GM12878 (cell line): ENCODE results near the gene DGCR8. TPM values are rescaled to one million over a fixed set of nuclear protein-coding genes. Genes with fewer than 3 reads are reported as not detected.

ENCODE experiments used
- ATAC-seq: fragments of 200-7000 bp; cut with Tn5 transposase; 3 replicates; pipeline ENCODE4 v1.9.1; 2020; ENCODE audit warnings: mild to moderate bottlenecking, moderate library complexity
- BruUV-seq: library from RNA; stranded (reverse); fragments of 400-500 nt; replicated peaks from 2 replicates; lab custom pipeline; 2021; lab: Mats Ljungman, UMichigan
- CTCF ChIA-PET: fragments of 300-600 bp; sonication (Branson Sonifier 250); formaldehyde crosslinking; extraction: SDS; loops from one replicate; lab custom pipeline; 2021; ENCODE audit warnings: inconsistent platforms; lab: Yijun Ruan, JAX
- POLR2A ChIA-PET: fragments of 350-600 bp; formaldehyde crosslinking; extraction: SDS; loops from one replicate; lab custom pipeline; 2021; ENCODE audit warnings: inconsistent platforms; lab: Charles Lee
- RAD21 ChIA-PET: fragments of 300-600 bp; sonication (Branson Sonifier 250); formaldehyde crosslinking; loops from one replicate; lab custom pipeline; 2023; ENCODE audit warnings: antibody characterized with exemption; ENCODE audit not compliant: unreplicated experiment; lab: Charles Lee
- SMC1A ChIA-PET: fragments of 300-600 bp; sonication (Branson Sonifier 250); formaldehyde crosslinking; loops from one replicate; lab custom pipeline; 2023; ENCODE audit not compliant: unreplicated experiment, uncharacterized antibody; lab: Charles Lee
- DNase-seq: peaks from one replicate; pipeline ENCODE4 v3.0.0-alpha.2; 2011; ENCODE audit warnings: low read depth, low spot score
- FAIRE-seq: peaks from 3 replicates; lab custom pipeline; 2011; peaks lifted over from hg19 to GRCh38; lab: Jason Lieb, UNC
- H2AFZ ChIP-seq: 2 replicates; pipeline ENCODE4 v1.6.0; 2011; ENCODE audit warnings: low read depth, low read length, control low read depth; ENCODE audit not compliant: control insufficient read depth
- H3K27ac ChIP-seq: 2 replicates; pipeline ENCODE4 v1.5.1; 2011; ENCODE audit warnings: control low read depth; ENCODE audit not compliant: control insufficient read depth, insufficient read depth
- H3K27me3 ChIP-seq, 2 experiments: replicated peaks in 1 of 2; 2 replicates each; pipeline versions ENCODE4 v1.6.0 to v1.6.1; 2011; ENCODE audit warnings: low read length in 1 of 2; ENCODE audit not compliant: control insufficient read depth in 2 of 2, insufficient read depth in 2 of 2
- H3K36me3 ChIP-seq, 2 experiments: 2 replicates each; pipeline ENCODE4 v1.5.1; 2011; ENCODE audit warnings: low read length in 1 of 2; ENCODE audit not compliant: control insufficient read depth in 2 of 2, insufficient read depth in 2 of 2
- H3K4me1 ChIP-seq: 2 replicates; pipeline ENCODE4 v1.6.1; 2011; ENCODE audit warnings: mild to moderate bottlenecking, low read length, moderate library complexity, mixed read lengths; ENCODE audit not compliant: control insufficient read depth, insufficient read depth
- H3K4me2 ChIP-seq: 2 replicates; pipeline ENCODE4 v1.6.0; 2011; ENCODE audit warnings: control low read depth; ENCODE audit not compliant: control insufficient read depth, insufficient read depth
- H3K4me3 ChIP-seq: fragments of 200-600 bp; sonication (generic); 2 replicates; pipeline ENCODE4 v1.5.1; 2016
- H3K79me2 ChIP-seq: 2 replicates; pipeline ENCODE4 v1.6.0; 2011; ENCODE audit warnings: low read length; ENCODE audit not compliant: control insufficient read depth, insufficient read depth
- H3K9ac ChIP-seq: 2 replicates; pipeline ENCODE4 v1.8.0; 2011; ENCODE audit warnings: low read length, control low read depth, mixed read lengths; ENCODE audit not compliant: control insufficient read depth, insufficient read depth
- H3K9me3 ChIP-seq: replicated peaks from 3 replicates; pipeline ENCODE4 v1.5.1; 2011; ENCODE audit warnings: mild to moderate bottlenecking, low read length; ENCODE audit not compliant: control insufficient read depth, insufficient read depth
- H4K20me1 ChIP-seq: 2 replicates; pipeline ENCODE4 v1.6.0; 2011; ENCODE audit not compliant: control insufficient read depth, insufficient read depth
- CHD1 ChIP-seq: IDR thresholded peaks from 2 replicates; pipeline ENCODE4 v1.6.1; 2012; ENCODE audit warnings: low read depth, low read length, improper control_type of control experiment
- CREB1 ChIP-seq: IDR thresholded peaks from 2 replicates; pipeline ENCODE4 v1.6.1; 2012; ENCODE audit warnings: low read depth, mild to moderate bottlenecking, inconsistent platforms
- EED ChIP-seq: sonication (generic); IDR thresholded peaks from 2 replicates; pipeline ENCODE4 v1.6.1; 2016; ENCODE audit warnings: antibody characterized with exemption, low read depth
- RCOR1 ChIP-seq: conservative IDR thresholded peaks from 2 replicates; pipeline ENCODE4 v1.6.1; 2012; ENCODE audit warnings: low read depth, low read length, improper control_type of control experiment
- SUZ12 ChIP-seq: fragments of 200-600 bp; sonication (generic); IDR thresholded peaks from one replicate; pipeline ENCODE4 v1.6.1; 2018; ENCODE audit warnings: antibody characterized with exemption, mild to moderate bottlenecking; ENCODE audit not compliant: unreplicated experiment
- WRNIP1 ChIP-seq: IDR thresholded peaks from 2 replicates; pipeline ENCODE4 v1.6.1; 2011; ENCODE audit warnings: low read depth, low read length, improper control_type of control experiment, borderline replicate concordance
- WGBS: methylation state at CpG from one replicate; pipeline ENCODE4 v1.1.6; 2016; ENCODE audit warnings: low lambda C conversion rate; ENCODE audit not compliant: insufficient replicate concordance, insufficient coverage; ENCODE audit errors: missing lambda C conversion rate; 5-methylcytosine and 5-hydroxymethylcytosine counted together
- in situ Hi-C: fragments of 300-500 bp; cut with MboI; formaldehyde crosslinking; loops from 9 replicates; pipeline ENCODE4 v1.14.3; 2018; ENCODE audit warnings: mixed read lengths
- intact Hi-C: fragments of 100-400 bp; cut with micrococcal nuclease; formaldehyde crosslinking; loops from one replicate; pipeline ENCODE4 v1.14.2; 2022; ENCODE audit not compliant: unreplicated experiment
- polyA plus RNA-seq, 11 experiments: library from polyadenylated mRNA; depleted of rRNA in 4 of 11; unstranded in 6 of 11; stranded (reverse) in 5 of 11; fragments of >200 nt; fragmentation: Nextera tagmentation in 4 of 11; fragmentation: Illumina TruSeq in 1 of 11; extraction: Ambion mirVana in 4 of 11; extraction: Trizol in 1 of 11; gene quantifications; 1 replicate in 1 of 11; 2 replicates in 10 of 11; pipeline versions ENCODE4 v1.2.1 to v1.2.3, GENCODE V29; 2011 to 2016; ENCODE audit warnings: inconsistent platforms in 2 of 11, missing spikeins in 2 of 11, low read depth in 1 of 11
- total RNA-seq, 4 experiments: library from RNA; depleted of rRNA in 3 of 4; stranded (reverse); fragments of >200 nt in 3 of 4; fragmentation: Illumina TruSeq in 1 of 4; extraction: Trizol in 1 of 4; gene quantifications; 2 replicates each; pipeline versions ENCODE4 v1.2.1 to v1.2.3, GENCODE V29; 2013 to 2021
- TF ChIP-seq, protein P1 (sequence below): fragments of 450-650 bp; IDR thresholded peaks from 2 replicates; pipeline ENCODE4 v1.6.1; 2017; ENCODE audit warnings: mild to moderate bottlenecking, moderate library complexity
- TF ChIP-seq, protein P2 (sequence below): IDR thresholded peaks from 2 replicates; pipeline ENCODE4 v1.6.1; 2012; ENCODE audit warnings: mild to moderate bottlenecking, low read depth, low read length
- TF ChIP-seq, protein P3 (sequence below): IDR thresholded peaks from 2 replicates; pipeline ENCODE4 v1.6.1; 2012; ENCODE audit warnings: improper control_type of control experiment, low read depth, low read length; ENCODE audit not compliant: insufficient replicate concordance

DGCR8 gene
- total and polyA plus RNA-seq, 10 of the 15 experiments (the other 5 are each of a cell fraction or from before 2014, with no cell fraction given) = 1.2 to 35.1 (median 17.2) TPM

DNA sequence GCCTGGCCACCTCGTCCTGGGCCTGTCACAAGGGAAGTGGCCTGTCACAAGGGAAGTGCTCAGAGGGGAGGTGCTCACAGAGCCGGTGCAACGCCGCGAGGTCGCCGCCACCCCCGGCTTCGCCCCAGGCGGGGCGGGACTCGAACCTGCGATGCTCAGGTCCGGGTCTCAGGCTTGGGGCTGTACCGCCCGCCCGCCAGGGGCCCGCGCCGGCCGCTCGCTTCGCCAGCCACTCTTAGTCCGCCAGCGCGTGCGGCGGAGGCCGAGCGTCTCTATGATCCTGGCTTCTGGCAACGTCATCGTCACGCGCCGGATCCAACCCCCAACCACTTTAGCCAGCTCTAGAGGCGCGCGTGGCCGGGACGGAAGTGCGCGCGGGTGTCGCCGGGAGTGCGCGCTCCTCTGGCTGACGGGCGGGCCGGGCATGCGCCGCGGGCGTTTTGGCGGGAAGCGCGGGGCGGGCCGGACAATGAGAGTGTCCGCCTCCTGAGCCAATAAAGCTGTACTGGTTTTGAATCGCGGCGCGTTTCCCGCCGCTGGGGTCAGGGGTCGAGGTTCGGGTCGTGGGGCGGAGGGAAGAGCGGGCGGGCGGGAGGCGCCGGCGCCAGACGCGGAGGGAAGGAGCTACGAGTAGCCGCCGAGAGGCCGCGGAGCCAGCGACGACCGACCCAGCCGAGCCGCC lies 37.1 kb downstream of the DGCR8 start, which contains the start of gene TRMT2A:
Gene TRMT2A (minus strand): TSS at position 276 of the 682 bp plus-strand sequence. CDS start 320 bp downstream, outside the sequence.
- Histone ChIP-seq H3K4me1 (peaks cover 28% of the 10 kb centered on the region), H2AFZ (peak within 1 kb of the TSS; percentile 76), H3K4me3 (peak within 1 kb of the TSS; percentile 83), H3K27me3 (no peaks in the 10 kb centered on the region), H3K27ac (peak within 1 kb of the TSS; percentile 91), H3K9ac (peak within 1 kb of the TSS; percentile 99), H3K9me3 (no peaks in the 10 kb centered on the region), H4K20me1 (0 out of 2 replicates have a peak, but pooled peaks cover 2% of the 10 kb centered on the region), H3K36me3 (peaks cover 32 to 39% of the 10 kb centered on the region in 2 experiments), H3K79me2 (peaks cover 67% of the 10 kb centered on the region), H3K4me2 (peak within 1 kb of the TSS; percentile 96)
- ChIA-PET SMC1A (no interaction called here), CTCF (interaction anchor here (0.9 to 1.5 kb wide), 2 partner anchors 38 to 387 kb away, joined by 3 read pairs; no protein-coding TSS in a partner anchor), RAD21 (no interaction called here), POLR2A (interaction anchor here (0.8 to 1.5 kb wide), 6 partner anchors 34 to 174 kb away, joined by 3 to 5 read pairs (median 4); partner anchors contain the start of gene TANGO2)
- FAIRE-seq (peak; percentile 95), ATAC-seq (peak; percentile 84), DNase-seq (peak; percentile 86)
- in situ Hi-C loops (no loop called here), intact Hi-C loops (loop anchor here (5.0 kb wide), 1 partner anchor 145 kb away; no protein-coding TSS in a partner anchor)
- no TSS peak for BruUV-seq
- WGBS = under 1% methylated on average over 64 of the region's 88 CpGs
- TF ChIP-seq RCOR1 (0 out of 2 replicates have a peak, but pooled peaks have one; percentile 54), SUZ12 (no peak), CREB1 (peak; percentile 99), WRNIP1 (no peak), CHD1 (no peak), EED (no peak)
- TF ChIP-seq, protein P1, sequence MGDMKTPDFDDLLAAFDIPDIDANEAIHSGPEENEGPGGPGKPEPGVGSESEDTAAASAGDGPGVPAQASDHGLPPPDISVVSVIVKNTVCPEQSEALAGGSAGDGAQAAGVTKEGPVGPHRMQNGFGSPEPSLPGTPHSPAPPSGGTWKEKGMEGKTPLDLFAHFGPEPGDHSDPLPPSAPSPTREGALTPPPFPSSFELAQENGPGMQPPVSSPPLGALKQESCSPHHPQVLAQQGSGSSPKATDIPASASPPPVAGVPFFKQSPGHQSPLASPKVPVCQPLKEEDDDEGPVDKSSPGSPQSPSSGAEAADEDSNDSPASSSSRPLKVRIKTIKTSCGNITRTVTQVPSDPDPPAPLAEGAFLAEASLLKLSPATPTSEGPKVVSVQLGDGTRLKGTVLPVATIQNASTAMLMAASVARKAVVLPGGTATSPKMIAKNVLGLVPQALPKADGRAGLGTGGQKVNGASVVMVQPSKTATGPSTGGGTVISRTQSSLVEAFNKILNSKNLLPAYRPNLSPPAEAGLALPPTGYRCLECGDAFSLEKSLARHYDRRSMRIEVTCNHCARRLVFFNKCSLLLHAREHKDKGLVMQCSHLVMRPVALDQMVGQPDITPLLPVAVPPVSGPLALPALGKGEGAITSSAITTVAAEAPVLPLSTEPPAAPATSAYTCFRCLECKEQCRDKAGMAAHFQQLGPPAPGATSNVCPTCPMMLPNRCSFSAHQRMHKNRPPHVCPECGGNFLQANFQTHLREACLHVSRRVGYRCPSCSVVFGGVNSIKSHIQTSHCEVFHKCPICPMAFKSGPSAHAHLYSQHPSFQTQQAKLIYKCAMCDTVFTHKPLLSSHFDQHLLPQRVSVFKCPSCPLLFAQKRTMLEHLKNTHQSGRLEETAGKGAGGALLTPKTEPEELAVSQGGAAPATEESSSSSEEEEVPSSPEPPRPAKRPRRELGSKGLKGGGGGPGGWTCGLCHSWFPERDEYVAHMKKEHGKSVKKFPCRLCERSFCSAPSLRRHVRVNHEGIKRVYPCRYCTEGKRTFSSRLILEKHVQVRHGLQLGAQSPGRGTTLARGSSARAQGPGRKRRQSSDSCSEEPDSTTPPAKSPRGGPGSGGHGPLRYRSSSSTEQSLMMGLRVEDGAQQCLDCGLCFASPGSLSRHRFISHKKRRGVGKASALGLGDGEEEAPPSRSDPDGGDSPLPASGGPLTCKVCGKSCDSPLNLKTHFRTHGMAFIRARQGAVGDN = peak; percentile 84
- TF ChIP-seq, protein P2, sequence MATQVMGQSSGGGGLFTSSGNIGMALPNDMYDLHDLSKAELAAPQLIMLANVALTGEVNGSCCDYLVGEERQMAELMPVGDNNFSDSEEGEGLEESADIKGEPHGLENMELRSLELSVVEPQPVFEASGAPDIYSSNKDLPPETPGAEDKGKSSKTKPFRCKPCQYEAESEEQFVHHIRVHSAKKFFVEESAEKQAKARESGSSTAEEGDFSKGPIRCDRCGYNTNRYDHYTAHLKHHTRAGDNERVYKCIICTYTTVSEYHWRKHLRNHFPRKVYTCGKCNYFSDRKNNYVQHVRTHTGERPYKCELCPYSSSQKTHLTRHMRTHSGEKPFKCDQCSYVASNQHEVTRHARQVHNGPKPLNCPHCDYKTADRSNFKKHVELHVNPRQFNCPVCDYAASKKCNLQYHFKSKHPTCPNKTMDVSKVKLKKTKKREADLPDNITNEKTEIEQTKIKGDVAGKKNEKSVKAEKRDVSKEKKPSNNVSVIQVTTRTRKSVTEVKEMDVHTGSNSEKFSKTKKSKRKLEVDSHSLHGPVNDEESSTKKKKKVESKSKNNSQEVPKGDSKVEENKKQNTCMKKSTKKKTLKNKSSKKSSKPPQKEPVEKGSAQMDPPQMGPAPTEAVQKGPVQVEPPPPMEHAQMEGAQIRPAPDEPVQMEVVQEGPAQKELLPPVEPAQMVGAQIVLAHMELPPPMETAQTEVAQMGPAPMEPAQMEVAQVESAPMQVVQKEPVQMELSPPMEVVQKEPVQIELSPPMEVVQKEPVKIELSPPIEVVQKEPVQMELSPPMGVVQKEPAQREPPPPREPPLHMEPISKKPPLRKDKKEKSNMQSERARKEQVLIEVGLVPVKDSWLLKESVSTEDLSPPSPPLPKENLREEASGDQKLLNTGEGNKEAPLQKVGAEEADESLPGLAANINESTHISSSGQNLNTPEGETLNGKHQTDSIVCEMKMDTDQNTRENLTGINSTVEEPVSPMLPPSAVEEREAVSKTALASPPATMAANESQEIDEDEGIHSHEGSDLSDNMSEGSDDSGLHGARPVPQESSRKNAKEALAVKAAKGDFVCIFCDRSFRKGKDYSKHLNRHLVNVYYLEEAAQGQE = no peak
- TF ChIP-seq, protein P3, sequence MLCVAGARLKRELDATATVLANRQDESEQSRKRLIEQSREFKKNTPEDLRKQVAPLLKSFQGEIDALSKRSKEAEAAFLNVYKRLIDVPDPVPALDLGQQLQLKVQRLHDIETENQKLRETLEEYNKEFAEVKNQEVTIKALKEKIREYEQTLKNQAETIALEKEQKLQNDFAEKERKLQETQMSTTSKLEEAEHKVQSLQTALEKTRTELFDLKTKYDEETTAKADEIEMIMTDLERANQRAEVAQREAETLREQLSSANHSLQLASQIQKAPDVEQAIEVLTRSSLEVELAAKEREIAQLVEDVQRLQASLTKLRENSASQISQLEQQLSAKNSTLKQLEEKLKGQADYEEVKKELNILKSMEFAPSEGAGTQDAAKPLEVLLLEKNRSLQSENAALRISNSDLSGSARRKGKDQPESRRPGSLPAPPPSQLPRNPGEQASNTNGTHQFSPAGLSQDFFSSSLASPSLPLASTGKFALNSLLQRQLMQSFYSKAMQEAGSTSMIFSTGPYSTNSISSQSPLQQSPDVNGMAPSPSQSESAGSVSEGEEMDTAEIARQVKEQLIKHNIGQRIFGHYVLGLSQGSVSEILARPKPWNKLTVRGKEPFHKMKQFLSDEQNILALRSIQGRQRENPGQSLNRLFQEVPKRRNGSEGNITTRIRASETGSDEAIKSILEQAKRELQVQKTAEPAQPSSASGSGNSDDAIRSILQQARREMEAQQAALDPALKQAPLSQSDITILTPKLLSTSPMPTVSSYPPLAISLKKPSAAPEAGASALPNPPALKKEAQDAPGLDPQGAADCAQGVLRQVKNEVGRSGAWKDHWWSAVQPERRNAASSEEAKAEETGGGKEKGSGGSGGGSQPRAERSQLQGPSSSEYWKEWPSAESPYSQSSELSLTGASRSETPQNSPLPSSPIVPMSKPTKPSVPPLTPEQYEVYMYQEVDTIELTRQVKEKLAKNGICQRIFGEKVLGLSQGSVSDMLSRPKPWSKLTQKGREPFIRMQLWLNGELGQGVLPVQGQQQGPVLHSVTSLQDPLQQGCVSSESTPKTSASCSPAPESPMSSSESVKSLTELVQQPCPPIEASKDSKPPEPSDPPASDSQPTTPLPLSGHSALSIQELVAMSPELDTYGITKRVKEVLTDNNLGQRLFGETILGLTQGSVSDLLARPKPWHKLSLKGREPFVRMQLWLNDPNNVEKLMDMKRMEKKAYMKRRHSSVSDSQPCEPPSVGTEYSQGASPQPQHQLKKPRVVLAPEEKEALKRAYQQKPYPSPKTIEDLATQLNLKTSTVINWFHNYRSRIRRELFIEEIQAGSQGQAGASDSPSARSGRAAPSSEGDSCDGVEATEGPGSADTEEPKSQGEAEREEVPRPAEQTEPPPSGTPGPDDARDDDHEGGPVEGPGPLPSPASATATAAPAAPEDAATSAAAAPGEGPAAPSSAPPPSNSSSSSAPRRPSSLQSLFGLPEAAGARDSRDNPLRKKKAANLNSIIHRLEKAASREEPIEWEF = no peak
